ENCODE data around the gene ARPC4. TPM values are rescaled to one million over a fixed set of nuclear protein-coding genes. Genes with fewer than 3 reads are reported as not detected.

The ARPC4 gene
- total RNA-seq, 2 donors from 2014 or later: 121 to 152 TPM

GRCh38 chr3:9754678-9755077 is 38.2 kb upstream of the ARPC4 start:
- Histone ChIP-seq H3K36me3 (peaks cover 0 to 16% of the 10 kb centered on the region in 2 donors), H3K4me1 (replicated peaks) (no peaks in the 10 kb centered on the region), H3K9me3 (no peaks in the 10 kb centered on the region), H3K4me3 (no peak overlapping the region), H3K27ac (no peak overlapping the region), H3K27me3 (replicated peaks; ENCODE audit: insufficient read depth) (no peaks in the 10 kb centered on the region)
- WGBS: 85% methylated on average over 8 of the region's 8 CpGs
- DNase-seq (ENCODE audit: low spot score): no peak
- TF ChIP-seq POLR2AphosphoS5 (IDR thresholded peaks at IDR 0.05) (no peak), CTCF (IDR thresholded peaks at IDR 0.05) (no peak), POLR2A (IDR thresholded peaks at IDR 0.05) (no peak)
- intact Hi-C loops (cut with DNase I): no loop called here

DNA sequence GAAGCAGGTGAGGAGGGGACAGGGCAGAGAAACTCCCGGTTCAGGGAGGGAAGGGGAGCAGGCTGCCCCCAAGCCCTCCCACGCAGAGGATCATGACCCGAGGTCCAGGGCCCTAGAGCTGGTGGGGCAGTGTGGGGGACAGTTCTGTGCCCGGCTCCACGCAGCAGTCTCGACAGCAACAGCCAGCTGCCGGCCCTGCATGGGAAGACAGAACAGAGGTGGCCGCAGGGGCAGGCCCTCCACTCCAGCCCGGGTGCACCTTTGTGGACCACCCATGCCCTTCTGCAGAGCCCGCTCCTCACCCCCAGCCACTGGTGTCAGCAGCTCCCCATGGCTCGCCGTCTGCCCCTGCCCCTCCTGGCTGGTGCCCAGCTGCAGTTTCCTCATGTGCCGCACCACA is 35.5 kb upstream of the ARPC4 start:
- intact Hi-C loops (cut with DNase I): no loop called here
- no peaks in the 10 kb centered on the region for H3K27me3 ChIP-seq (replicated peaks; ENCODE audit: insufficient read depth)
- H3K36me3 ChIP-seq: peaks cover 0 to 17% of the 10 kb centered on the region in 2 donors
- no peak overlapping the region for H3K27ac ChIP-seq
- no peaks in the 10 kb centered on the region for H3K4me1 ChIP-seq (replicated peaks)
- H3K9me3 ChIP-seq: no peaks in the 10 kb centered on the region
- H3K4me3 ChIP-seq: no peak overlapping the region
- no peak for TF ChIP-seq CTCF (IDR thresholded peaks at IDR 0.05)
- no peak for TF ChIP-seq POLR2AphosphoS5 (IDR thresholded peaks at IDR 0.05)
- no peak for TF ChIP-seq POLR2A (IDR thresholded peaks at IDR 0.05)
- DNase-seq (ENCODE audit: low spot score): no peak
- WGBS: 82% methylated on average over 13 of the region's 13 CpGs

- Histone ChIP-seq H3K27ac (no peak overlapping the region), H3K9me3 (no peaks in the 10 kb centered on the region), H3K4me3 (no peak overlapping the region), H3K36me3 (peaks cover 0 to 17% of the 10 kb centered on the region in 2 donors), H3K4me1 (replicated peaks) (no peaks in the 10 kb centered on the region), H3K27me3 (replicated peaks; ENCODE audit: insufficient read depth) (no peaks in the 10 kb centered on the region)
- WGBS: 95% methylated on average over 10 of the region's 10 CpGs
- DNase-seq (ENCODE audit: low spot score): no peak
- intact Hi-C loops (cut with DNase I): no loop called here
- TF ChIP-seq POLR2AphosphoS5 (IDR thresholded peaks at IDR 0.05) (no peak), POLR2A (IDR thresholded peaks at IDR 0.05) (no peak), CTCF (IDR thresholded peaks at IDR 0.05) (no peak)
Observed at GRCh38 chr3:9760779-9761505, 31.9 kb upstream of the ARPC4 start.

DNA sequence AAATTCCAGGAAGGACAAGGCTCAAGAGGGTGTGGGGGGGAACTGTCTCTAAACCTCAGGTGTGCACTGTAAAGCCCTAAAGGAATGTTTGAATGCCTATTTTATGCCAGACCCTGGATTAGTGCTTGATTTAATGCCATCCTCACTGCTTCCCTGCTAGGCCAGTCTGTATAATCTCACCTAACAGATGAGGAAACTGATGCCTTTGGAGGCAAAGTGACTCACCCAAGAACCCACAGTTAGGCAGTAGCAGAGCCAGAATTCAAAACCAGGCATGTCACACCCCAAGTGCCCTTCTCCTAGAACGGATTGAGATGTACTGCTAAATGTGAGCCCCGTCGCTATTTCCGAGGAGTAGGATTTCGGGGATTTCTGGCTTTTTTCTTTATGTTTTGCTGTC is 31.0 kb upstream of the ARPC4 start:
- H3K36me3 ChIP-seq: peaks cover 0 to 14% of the 10 kb centered on the region in 2 donors
- WGBS: 90% methylated on average over 5 of the region's 5 CpGs

More for the DNA sequence above, 31.0 kb upstream of the ARPC4 start:
- DNase-seq (ENCODE audit: low spot score): no peak
- H3K27ac ChIP-seq: no peak overlapping the region
- intact Hi-C loops (cut with DNase I): no loop called here
- no peak overlapping the region for H3K4me3 ChIP-seq
- no peaks in the 10 kb centered on the region for H3K27me3 ChIP-seq (replicated peaks; ENCODE audit: insufficient read depth)
- H3K9me3 ChIP-seq: no peaks in the 10 kb centered on the region
- TF ChIP-seq POLR2AphosphoS5 (IDR thresholded peaks at IDR 0.05) (no peak), CTCF (IDR thresholded peaks at IDR 0.05) (no peak), POLR2A (IDR thresholded peaks at IDR 0.05) (no peak)
- no peaks in the 10 kb centered on the region for H3K4me1 ChIP-seq (replicated peaks)
